Measurements from ENCODE around the gene KIF1B.

KIF1B gene

GRCh38 chr1:10398734-10399443 is 188.5 kb downstream of the KIF1B start, which contains the start of gene PGD:
Gene PGD, plus strand, starts transcription at chr1:10399064. Its CDS starts 54 bp downstream, at chr1:10399118.
- no peak for TF ChIP-seq CTCF (IDR thresholded peaks at IDR 0.05; ENCODE audit: low read depth, low read length)
- peak within 1 kb of the TSS; percentile 75 for H3K4me3 ChIP-seq (ENCODE audit: low read depth, low read length)

GRCh38 chr1:10399444-10399941 is 189.1 kb downstream of the KIF1B start:
- peak overlapping the region; percentile 75 for H3K4me3 ChIP-seq (ENCODE audit: low read depth, low read length)
- no peak for TF ChIP-seq CTCF (IDR thresholded peaks at IDR 0.05; ENCODE audit: low read depth, low read length)

GRCh38 chr1:10400013-10400412 is 189.6 kb downstream of the KIF1B start:
- peak overlapping the region; percentile 75 for H3K4me3 ChIP-seq (ENCODE audit: low read depth, low read length)
- TF ChIP-seq CTCF (IDR thresholded peaks at IDR 0.05; ENCODE audit: low read depth, low read length): no peak

- 0 out of 2 replicates have a peak overlapping the region, but pooled peaks have one; percentile 75 for H3K4me3 ChIP-seq (ENCODE audit: low read depth, low read length)
- TF ChIP-seq CTCF (IDR thresholded peaks at IDR 0.05; ENCODE audit: low read depth, low read length): no peak
Measured at GRCh38 chr1:10401281-10401680, 190.9 kb downstream of the KIF1B start.

- TF ChIP-seq CTCF (IDR thresholded peaks at IDR 0.05; ENCODE audit: low read depth, low read length): no peak
- H3K4me3 ChIP-seq (ENCODE audit: low read depth, low read length): no peak overlapping the region
Measured at GRCh38 chr1:10402729-10403274, 192.4 kb downstream of the KIF1B start.

GRCh38 chr1:10407201-10407600 is 196.8 kb downstream of the KIF1B start:
- H3K4me3 ChIP-seq (ENCODE audit: low read depth, low read length): no peak overlapping the region
- TF ChIP-seq CTCF (IDR thresholded peaks at IDR 0.05; ENCODE audit: low read depth, low read length): no peak
